SU-DHL-6 (cell line): ENCODE data around the gene SPINT3.

Source experiments
- EZH2phosphoT487 ChIP-seq: fragments of 200-600 bp; sonication (generic), shearing (Covaris generic); conservative IDR thresholded peaks from 2 replicates; pipeline ENCODE4 v1.6.1; 2018; ENCODE audit warnings: mild to moderate bottlenecking, antibody characterized with exemption, low read length, moderate library complexity, mixed read lengths
- TF ChIP-seq, protein P1 (sequence below): fragments of 200-600 bp; sonication (generic); IDR thresholded peaks from one replicate; pipeline ENCODE4 v1.5.1; 2017; ENCODE audit warnings: antibody characterized with exemption, mild to moderate bottlenecking, low read length, moderate library complexity; ENCODE audit not compliant: insufficient read depth, poor library complexity, severe bottlenecking

DNA sequence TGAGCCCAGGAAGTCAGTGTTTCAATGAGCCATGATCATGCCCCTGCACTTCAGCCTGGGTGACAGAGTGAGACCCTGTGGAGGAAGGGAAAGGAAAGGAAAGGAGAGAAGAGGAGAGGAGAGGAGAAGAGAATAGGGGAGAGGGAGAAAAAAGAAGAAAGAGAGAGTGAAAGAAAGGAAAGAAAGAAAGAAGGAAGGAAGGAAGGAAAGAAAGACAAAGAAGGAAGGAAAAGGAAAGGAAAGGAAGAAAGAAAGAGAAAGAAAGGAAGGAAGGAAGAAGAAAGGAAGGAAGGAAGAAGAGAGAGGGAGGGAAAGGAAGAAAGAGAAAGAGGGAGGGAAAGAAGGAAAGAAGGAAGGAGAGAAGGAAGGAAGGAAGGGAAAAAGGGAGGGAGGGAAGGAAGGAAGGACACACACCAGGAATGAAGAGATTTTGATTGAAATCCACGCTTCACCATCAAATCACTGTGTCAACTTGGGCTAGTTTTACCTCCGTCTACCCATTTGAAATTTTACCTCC lies 49.4 kb upstream of the SPINT3 start:
- TF ChIP-seq, protein P1, sequence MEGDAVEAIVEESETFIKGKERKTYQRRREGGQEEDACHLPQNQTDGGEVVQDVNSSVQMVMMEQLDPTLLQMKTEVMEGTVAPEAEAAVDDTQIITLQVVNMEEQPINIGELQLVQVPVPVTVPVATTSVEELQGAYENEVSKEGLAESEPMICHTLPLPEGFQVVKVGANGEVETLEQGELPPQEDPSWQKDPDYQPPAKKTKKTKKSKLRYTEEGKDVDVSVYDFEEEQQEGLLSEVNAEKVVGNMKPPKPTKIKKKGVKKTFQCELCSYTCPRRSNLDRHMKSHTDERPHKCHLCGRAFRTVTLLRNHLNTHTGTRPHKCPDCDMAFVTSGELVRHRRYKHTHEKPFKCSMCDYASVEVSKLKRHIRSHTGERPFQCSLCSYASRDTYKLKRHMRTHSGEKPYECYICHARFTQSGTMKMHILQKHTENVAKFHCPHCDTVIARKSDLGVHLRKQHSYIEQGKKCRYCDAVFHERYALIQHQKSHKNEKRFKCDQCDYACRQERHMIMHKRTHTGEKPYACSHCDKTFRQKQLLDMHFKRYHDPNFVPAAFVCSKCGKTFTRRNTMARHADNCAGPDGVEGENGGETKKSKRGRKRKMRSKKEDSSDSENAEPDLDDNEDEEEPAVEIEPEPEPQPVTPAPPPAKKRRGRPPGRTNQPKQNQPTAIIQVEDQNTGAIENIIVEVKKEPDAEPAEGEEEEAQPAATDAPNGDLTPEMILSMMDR, result no peak
- TF ChIP-seq EZH2phosphoT487, result no peak
